Measurements from ENCODE around the gene GAS7.

GAS7 gene

DNA sequence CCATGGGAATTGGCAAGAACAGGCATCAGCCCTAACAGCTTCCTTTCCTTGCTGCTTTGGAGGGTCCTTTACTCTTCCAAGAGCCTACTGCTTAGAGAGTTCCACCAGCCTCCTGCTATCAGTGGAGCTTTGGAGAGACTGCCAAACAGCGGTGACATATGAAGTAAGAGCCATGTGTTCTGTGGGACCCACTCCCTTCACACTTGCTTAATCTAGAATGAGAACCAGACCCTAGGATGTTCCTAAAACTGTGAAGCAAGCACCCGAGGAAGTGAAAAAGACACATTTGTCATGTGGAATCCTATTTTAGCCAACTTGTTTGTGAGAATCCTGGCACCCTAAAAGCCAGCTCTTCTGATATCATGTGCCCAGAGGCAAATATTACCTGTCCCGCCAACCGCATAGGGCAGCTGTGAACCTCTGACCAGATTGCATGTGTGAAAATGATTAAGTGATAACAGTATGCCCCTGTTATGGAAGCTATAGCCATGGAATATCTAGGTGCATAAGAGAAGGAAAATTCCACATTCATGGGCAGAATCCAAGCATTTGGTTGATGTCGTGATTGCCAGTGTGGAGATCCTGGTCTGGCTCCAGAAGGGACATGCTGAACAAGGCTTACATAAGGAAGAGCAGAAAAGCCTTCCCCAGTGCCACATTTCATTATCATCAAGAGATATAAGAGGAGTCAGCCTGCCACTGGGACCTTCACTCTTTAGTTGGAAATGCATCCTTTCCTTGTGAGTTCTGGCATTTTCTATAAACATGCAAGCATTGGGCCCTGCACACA, 312.1 kb downstream of the GAS7 start:
- no peak for DNase-seq (ENCODE audit: low read depth)

DNA sequence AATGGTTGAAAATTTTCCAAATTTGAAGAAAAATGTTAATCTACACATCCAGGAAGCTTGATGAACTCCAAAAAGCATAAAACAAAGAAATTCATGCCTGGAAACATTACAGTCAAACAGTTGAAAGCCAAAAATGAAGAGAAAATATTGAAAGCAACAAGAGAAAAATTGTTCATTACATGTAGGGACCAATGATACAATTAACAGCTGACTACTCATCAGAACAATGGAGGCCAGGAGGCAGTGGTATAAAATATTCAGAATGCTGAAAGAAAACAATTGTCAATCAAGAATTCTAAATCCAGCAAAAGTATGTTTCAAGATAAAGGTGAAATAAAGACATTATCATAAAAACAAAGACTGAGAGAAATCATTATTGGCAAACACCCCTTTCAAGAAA, 315.0 kb downstream of the GAS7 start:
- no peak for DNase-seq (ENCODE audit: low read depth)

DNA sequence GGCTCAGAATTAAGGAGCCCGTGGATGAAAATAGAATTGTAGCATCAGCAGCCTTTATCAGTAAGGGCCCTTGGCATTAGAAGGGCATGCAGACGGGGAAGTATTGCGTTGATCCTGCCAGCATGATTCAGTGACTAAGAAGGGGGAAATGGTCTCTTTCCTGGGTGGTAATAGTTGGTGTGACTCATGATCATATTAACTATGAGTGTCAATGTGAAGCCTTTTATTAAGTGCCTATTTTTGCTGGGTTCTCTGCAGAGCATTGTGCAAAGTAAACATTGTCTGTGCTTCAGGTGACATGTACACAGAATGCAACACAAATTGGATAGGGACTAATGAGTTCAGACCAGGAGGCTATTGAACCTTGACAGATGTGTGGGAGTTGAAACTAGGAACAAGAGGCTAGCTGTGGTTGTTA, 317.8 kb downstream of the GAS7 start:
- no peak for DNase-seq (ENCODE audit: low read depth)

DNA sequence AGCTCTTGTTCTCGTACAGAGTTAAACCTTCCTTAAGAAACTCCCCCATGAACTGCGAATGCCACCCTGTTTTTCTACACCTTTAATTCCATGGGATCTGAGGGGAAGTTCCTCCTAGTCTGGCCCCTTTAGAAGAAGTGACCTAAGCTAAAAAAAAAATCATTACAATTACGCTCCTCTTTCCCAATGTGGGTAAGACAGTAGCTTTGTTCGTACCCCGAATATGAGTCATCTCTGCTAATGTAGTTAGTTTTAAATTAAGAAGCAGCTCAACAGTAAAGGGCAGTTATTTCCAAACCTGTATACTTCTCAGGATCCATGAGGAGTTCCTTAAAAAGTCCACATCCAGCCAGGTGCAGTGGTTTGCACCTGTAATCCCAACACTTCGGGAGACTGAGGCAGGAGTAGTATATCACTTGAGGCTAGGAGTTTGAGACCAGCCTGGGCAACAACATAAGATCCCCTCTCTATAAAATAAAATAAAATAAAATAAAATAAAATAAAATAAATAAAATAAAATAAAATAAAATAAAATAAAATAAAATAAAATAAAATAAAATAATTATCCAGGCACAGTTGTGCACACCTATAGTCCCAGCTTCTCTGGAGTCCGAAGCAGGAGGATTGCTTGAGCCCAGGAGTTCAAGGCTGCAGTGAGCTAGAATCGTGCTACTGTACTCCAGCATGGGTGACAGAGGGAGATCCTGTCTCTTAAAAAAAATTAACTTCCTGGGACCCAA, 319.4 kb downstream of the GAS7 start:
- no peak for DNase-seq (ENCODE audit: low read depth)

DNA sequence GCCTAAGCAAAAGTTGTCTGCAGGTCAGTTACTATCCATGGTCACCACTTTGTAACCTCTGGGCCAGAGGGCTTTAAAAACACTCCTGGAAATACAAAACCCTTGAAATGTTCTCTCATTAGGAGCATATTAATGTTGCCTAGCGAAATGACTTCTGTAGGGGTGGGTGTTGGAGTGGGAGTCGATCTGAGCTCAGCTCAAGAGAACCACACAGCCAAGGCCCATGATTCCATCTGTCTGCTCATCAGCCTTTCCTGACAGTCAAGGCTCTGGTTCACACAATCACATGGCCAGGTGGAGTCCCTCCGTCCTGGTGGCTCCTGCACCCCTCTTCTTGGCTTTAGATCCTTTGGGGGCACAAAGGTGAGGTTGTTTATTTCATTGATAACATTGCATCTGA, 320.1 kb downstream of the GAS7 start:
- no peak for DNase-seq (ENCODE audit: low read depth)

DNA sequence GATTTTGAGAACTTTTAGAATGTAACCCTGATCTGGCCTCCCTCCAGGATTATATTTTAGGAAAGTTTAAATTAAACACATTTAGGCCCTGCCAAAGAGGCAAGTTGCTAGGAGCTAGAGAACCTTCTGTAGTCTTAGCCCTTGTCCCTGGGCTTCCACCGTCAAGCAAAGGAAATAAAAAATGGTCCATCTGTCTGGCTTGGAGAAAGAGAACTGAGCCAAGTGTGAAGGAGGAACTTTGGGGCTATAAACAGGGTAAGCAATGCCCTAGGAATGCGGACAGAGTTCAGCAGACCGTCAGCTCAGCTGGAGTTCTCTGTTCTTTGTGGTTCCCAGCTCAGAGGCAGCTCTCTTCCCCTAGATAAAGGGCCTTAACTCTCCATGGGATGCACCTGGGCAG, 323.0 kb downstream of the GAS7 start:
- no peak for DNase-seq (ENCODE audit: low read depth)

DNA sequence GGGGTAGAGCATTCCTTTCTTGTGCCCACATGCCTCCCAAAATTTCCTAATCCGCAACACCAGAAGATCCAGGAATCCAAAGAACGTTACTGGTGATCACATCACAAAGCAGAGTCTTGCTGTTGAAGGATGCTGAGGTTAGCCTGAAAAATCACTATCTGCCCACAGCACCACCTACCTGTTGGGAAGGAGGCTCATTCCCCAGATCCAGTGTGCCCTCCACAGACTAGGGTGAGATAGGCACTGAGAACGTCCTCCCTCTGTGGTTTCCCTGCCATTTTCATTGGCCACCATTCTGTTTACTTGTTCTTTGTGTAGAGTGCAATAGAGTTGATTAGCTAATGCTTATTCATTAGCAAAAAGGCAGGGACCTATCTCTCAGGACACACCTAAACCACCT, 323.7 kb downstream of the GAS7 start:
- no peak for DNase-seq (ENCODE audit: low read depth)

DNA sequence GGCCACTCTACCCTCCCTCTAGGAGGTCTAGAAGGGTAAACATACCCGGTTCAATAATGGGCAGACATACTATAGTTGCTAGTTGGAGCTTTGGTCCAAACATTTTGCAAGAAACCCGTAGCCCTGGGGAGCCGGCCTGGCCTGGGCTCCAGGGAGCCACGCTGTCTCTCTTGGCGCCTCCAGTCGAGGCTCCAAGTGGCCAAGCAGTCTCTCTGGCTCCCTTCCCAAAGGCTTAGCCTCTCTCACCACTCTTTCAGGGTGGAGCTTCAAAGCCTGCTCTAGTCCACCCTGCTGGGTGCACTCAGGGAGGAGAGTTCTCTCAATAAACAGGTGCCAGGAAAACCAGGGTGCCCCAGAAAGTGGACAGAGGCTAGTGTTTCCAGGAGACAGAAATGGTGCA, 325.6 kb downstream of the GAS7 start:
- DNase-seq (ENCODE audit: low read depth) = no peak

DNA sequence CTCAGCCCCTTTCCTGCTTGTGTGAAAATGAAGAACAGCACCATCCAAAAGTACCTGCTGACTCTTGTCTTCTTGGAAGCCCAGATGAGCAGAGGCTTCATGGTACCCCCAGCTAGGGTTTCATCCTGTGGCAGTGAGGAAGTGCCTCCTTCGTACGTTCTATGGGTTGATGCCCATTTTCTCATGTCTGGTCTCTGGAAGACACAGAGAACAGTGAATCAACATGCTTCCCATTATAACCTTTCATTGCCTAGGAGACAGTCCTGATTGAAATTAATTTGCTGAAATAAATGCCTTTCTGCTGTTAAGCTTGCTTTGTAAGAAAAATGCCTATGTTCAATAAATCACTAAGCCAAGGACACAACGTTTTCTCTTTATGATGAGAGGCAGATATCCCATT, 329.9 kb downstream of the GAS7 start:
- no peak for DNase-seq (ENCODE audit: low read depth)

DNA sequence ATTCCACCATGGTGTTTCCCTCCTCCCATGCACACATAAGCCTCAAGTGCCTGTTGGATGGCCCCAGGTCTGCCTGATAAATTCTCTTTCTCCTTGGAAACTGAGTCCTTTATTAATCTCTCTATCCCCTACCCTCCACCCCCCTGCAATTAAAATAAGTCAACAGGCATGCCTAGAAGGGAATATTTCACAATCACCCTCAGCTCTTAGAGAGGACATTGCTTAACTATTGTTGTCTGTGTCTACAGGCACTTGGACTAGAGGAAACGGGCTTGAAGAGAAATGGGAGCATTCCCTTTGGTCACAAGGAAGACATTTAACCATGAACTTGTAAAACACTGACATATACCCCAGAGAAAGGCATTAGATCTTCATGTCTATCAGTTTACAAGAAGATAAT, 332.8 kb downstream of the GAS7 start:
- no peak for DNase-seq (ENCODE audit: low read depth)

DNA sequence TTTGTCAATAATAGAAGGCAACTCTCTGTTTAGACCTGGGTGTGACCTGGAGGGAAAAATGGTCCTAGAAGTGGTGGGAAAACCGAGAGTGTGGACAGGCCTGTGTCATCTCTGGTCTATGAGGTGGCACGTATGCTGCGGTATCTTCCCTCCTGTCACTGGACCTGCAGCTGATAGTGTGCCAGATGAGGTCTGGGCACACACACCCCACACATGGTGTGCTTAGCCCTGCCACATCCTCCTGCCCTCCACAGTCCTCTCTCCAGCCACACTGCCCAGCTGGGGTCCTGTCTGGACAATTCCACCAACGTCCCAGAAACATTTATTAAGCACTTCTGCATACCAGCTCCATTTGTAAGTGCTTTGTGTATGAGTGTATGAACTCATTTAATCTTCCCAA, 335.5 kb downstream of the GAS7 start:
- DNase-seq (ENCODE audit: low read depth) = no peak

DNA sequence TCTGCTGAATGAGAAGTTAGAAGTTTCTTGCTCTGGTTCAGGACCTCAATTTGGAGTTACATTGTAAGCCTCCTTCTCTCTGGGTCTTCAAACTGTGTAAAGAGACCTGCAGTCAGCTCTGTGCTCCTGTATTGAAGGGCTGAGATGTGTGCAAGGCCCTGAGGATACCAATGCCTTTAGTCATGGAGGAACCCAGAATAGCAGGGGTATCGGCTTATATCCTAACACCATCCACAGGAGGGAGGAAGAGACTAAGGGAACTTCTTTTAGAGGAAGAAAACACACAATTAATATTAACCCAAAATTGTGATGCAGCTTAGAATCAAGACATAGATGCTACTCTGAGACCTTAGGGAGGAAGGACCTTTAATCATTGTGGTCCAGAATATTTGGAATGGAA, 336.2 kb downstream of the GAS7 start:
- DNase-seq (ENCODE audit: low read depth) = no peak

DNA sequence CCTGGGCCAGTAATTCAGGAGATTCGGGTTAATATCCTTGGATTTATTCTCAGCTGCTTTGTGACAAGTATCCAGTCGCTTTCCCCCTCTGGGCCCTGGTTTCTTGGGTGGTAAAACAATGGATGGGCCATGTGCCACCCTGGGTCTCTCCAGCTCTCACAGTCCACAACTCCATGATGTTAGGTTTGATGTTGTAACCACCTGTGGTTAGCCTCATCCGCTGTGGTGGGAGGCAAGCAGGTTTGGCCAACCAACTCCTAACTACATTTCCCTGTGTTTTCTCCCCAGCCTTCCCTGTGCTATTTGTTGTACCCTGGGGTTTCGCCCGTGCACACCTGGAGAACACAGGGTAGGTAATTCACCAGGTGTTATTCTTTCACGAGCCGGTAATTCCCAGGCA, 337.6 kb downstream of the GAS7 start:
- DNase-seq (ENCODE audit: low read depth) = no peak
